Immature natural killer cell (primary cell): Measurements from ENCODE around the gene SZT2. TPM values are rescaled to one million over a fixed set of nuclear protein-coding genes. Genes with fewer than 3 reads are reported as not detected.
"Not testable (repeated sequence)": the region's sequence is repeated elsewhere in the genome, so short reads cannot be mapped to it uniquely, and the experiment has no call there.

Source experiments
- DNase-seq, 3 donors: peaks; one replicate each; pipeline ENCODE4 v3.0.0; 2022; ENCODE audit warnings: mixed read lengths in 1 of 3
- H3K27ac Mint-ChIP-seq, 6 donors: one replicate each; pipeline ENCODE4 v1.8.0; 2020; ENCODE audit warnings: mixed read lengths in 6 of 6, mild to moderate bottlenecking in 5 of 6, inconsistent platforms in 4 of 6, moderate library complexity in 3 of 6
- H3K27me3 Mint-ChIP-seq, 3 donors: one replicate each; pipeline ENCODE4 v1.8.0; 2020 to 2021; ENCODE audit warnings: low read depth in 3 of 3, mild to moderate bottlenecking in 3 of 3, mixed read lengths in 3 of 3, moderate library complexity in 3 of 3, inconsistent platforms in 1 of 3
- H3K36me3 Mint-ChIP-seq, 3 donors: one replicate each; pipeline ENCODE4 v1.8.0; 2020; ENCODE audit warnings: mixed read lengths in 3 of 3, inconsistent platforms in 2 of 3, mild to moderate bottlenecking in 2 of 3
- H3K4me1 Mint-ChIP-seq, 2 donors: one replicate each; pipeline ENCODE4 v1.8.0; 2020; ENCODE audit warnings: inconsistent platforms in 2 of 2, mild to moderate bottlenecking in 2 of 2, mixed read lengths in 2 of 2, moderate library complexity in 1 of 2
- H3K4me3 Mint-ChIP-seq, 5 donors: one replicate each; pipeline ENCODE4 v1.8.0; 2020; ENCODE audit warnings: mild to moderate bottlenecking in 5 of 5, mixed read lengths in 5 of 5, inconsistent platforms in 3 of 5, moderate library complexity in 3 of 5
- H3K9me3 Mint-ChIP-seq, 6 donors: one replicate each; pipeline ENCODE4 v1.8.0; 2020; ENCODE audit warnings: mild to moderate bottlenecking in 6 of 6, mixed read lengths in 6 of 6, inconsistent platforms in 4 of 6, moderate library complexity in 3 of 6
- polyA plus RNA-seq, 3 donors: library from polyadenylated mRNA; unstranded; fragments of 300-500 nt; fragmentation: Illumina TruSeq; gene quantifications; one replicate each; pipeline ENCODE4 v1.2.3, GENCODE V29; 2021

SZT2 gene
- polyA plus RNA-seq, 3 donors from 2014 or later, result 3.4 to 8.3 (median 4.5) TPM

GRCh38 chr1:43405876-43406234 is 16.2 kb downstream of the SZT2 start:
- no peak for DNase-seq
- H3K9me3 Mint-ChIP-seq, result no peaks in the 10 kb centered on the region
- peaks cover 0 to 1% (median 0%) of the 10 kb centered on the region in 3 donors for H3K27me3 Mint-ChIP-seq
- peaks cover 29 to 44% (median 30%) of the 10 kb centered on the region in 3 donors for H3K36me3 Mint-ChIP-seq
- peaks cover 2 to 13% of the 10 kb centered on the region in 2 donors for H3K4me1 Mint-ChIP-seq
- H3K27ac Mint-ChIP-seq, result no peak overlapping the region
- no peak overlapping the region for H3K4me3 Mint-ChIP-seq

GRCh38 chr1:43410571-43410970 is 20.9 kb downstream of the SZT2 start:
- Mint-ChIP-seq H3K27me3 (peaks cover 0 to 3% (median 0%) of the 10 kb centered on the region in 3 donors), H3K4me1 (no peaks in the 10 kb centered on the region), H3K4me3 (no peak overlapping the region), H3K36me3 (peaks cover 22 to 33% (median 31%) of the 10 kb centered on the region in 3 donors), H3K9me3 (no peaks in the 10 kb centered on the region), H3K27ac (no peak overlapping the region)
- no peak for DNase-seq

GRCh38 chr1:43413426-43413825 is 23.7 kb downstream of the SZT2 start:
- not testable (repeated sequence) for DNase-seq, H3K9me3 Mint-ChIP-seq, H3K4me1 Mint-ChIP-seq, H3K4me3 Mint-ChIP-seq, H3K27me3 Mint-ChIP-seq
- H3K36me3 Mint-ChIP-seq, result peaks cover 14 to 20% (median 19%) of the 10 kb centered on the region in 3 donors
- peak overlapping the region in 1 of 6 donors; percentile 33 for H3K27ac Mint-ChIP-seq

GRCh38 chr1:43414634-43415223 is 25.0 kb downstream of the SZT2 start:
- Mint-ChIP-seq H3K27ac (peak overlapping the region in 2 of 6 donors; percentile 27 to 33), H3K4me3 (no peak overlapping the region), H3K36me3 (peaks cover 6 to 16% (median 7%) of the 10 kb centered on the region in 3 donors), H3K27me3 (peaks cover 0 to 1% (median 0%) of the 10 kb centered on the region in 3 donors), H3K4me1 (no peaks in the 10 kb centered on the region), H3K9me3 (no peaks in the 10 kb centered on the region)
- peak; percentile 53 to 66 (median 58) for DNase-seq

- peaks cover 0 to 1% (median 0%) of the 10 kb centered on the region in 3 donors for H3K27me3 Mint-ChIP-seq
- H3K4me1 Mint-ChIP-seq, result no peaks in the 10 kb centered on the region
- H3K27ac Mint-ChIP-seq, result no peak overlapping the region
- H3K9me3 Mint-ChIP-seq, result no peaks in the 10 kb centered on the region
- no peak for DNase-seq
- peaks cover 6 to 22% (median 10%) of the 10 kb centered on the region in 3 donors for H3K36me3 Mint-ChIP-seq
- no peak overlapping the region for H3K4me3 Mint-ChIP-seq
Observed at GRCh38 chr1:43415901-43416300, 26.2 kb downstream of the SZT2 start.

GRCh38 chr1:43418858-43419257 is 29.2 kb downstream of the SZT2 start:
- Mint-ChIP-seq H3K9me3 (no peaks in the 10 kb centered on the region), H3K4me1 (peaks cover 8 to 13% of the 10 kb centered on the region in 2 donors), H3K27ac (no peak overlapping the region), H3K27me3 (peaks cover 0 to 3% (median 0%) of the 10 kb centered on the region in 3 donors), H3K4me3 (no peak overlapping the region), H3K36me3 (peaks cover 5 to 37% (median 23%) of the 10 kb centered on the region in 3 donors)
- DNase-seq, result no peak

- H3K27ac Mint-ChIP-seq, result peak overlapping the region in 1 of 6 donors; percentile 60
- no peaks in the 10 kb centered on the region for H3K9me3 Mint-ChIP-seq
- H3K36me3 Mint-ChIP-seq, result peaks cover 6 to 39% (median 19%) of the 10 kb centered on the region in 3 donors
- DNase-seq, result no peak
- no peak overlapping the region for H3K4me3 Mint-ChIP-seq
- peaks cover 13 to 14% of the 10 kb centered on the region in 2 donors for H3K4me1 Mint-ChIP-seq
- peaks cover 0 to 3% (median 0%) of the 10 kb centered on the region in 3 donors for H3K27me3 Mint-ChIP-seq
Observed at GRCh38 chr1:43419627-43420425, 30.1 kb downstream of the SZT2 start.

GRCh38 chr1:43420874-43421273 is 31.2 kb downstream of the SZT2 start:
- H3K27ac Mint-ChIP-seq, result peak overlapping the region in 2 of 6 donors; percentile 17 to 49
- H3K9me3 Mint-ChIP-seq, result no peaks in the 10 kb centered on the region
- H3K4me3 Mint-ChIP-seq, result no peak overlapping the region
- peaks cover 0 to 2% (median 0%) of the 10 kb centered on the region in 3 donors for H3K27me3 Mint-ChIP-seq
- DNase-seq, result no peak
- peaks cover 14% of the 10 kb centered on the region in 2 donors for H3K4me1 Mint-ChIP-seq
- H3K36me3 Mint-ChIP-seq, result peaks cover 6 to 41% (median 17%) of the 10 kb centered on the region in 3 donors

GRCh38 chr1:43421396-43421795 is 31.7 kb downstream of the SZT2 start:
- peaks cover 0 to 2% (median 2%) of the 10 kb centered on the region in 3 donors for H3K27me3 Mint-ChIP-seq
- peaks cover 14% of the 10 kb centered on the region in 2 donors for H3K4me1 Mint-ChIP-seq
- peaks cover 6 to 42% (median 17%) of the 10 kb centered on the region in 3 donors for H3K36me3 Mint-ChIP-seq
- H3K27ac Mint-ChIP-seq, result no peak overlapping the region
- H3K9me3 Mint-ChIP-seq, result no peaks in the 10 kb centered on the region
- no peak overlapping the region for H3K4me3 Mint-ChIP-seq
- DNase-seq, result no peak

- Mint-ChIP-seq H3K27me3 (peaks cover 0 to 2% (median 2%) of the 10 kb centered on the region in 3 donors), H3K4me3 (no peak overlapping the region), H3K4me1 (peaks cover 14% of the 10 kb centered on the region in 2 donors), H3K27ac (peak overlapping the region in 4 of 6 donors; percentile 40 to 76 (median 64)), H3K9me3 (no peaks in the 10 kb centered on the region), H3K36me3 (peaks cover 13 to 50% (median 24%) of the 10 kb centered on the region in 3 donors)
- no peak for DNase-seq
Observed at GRCh38 chr1:43421976-43422750, 32.5 kb downstream of the SZT2 start.

GRCh38 chr1:43422995-43423671 is 33.4 kb downstream of the SZT2 start:
- peaks cover 18 to 58% (median 25%) of the 10 kb centered on the region in 3 donors for H3K36me3 Mint-ChIP-seq
- peak overlapping the region; percentile 61 to 86 (median 79) for H3K27ac Mint-ChIP-seq
- H3K4me3 Mint-ChIP-seq, result no peak overlapping the region
- no peaks in the 10 kb centered on the region for H3K9me3 Mint-ChIP-seq
- no peak for DNase-seq
- H3K4me1 Mint-ChIP-seq, result peaks cover 14% of the 10 kb centered on the region in 2 donors
- peaks cover 0 to 2% (median 2%) of the 10 kb centered on the region in 3 donors for H3K27me3 Mint-ChIP-seq

GRCh38 chr1:43423672-43424550 is 34.2 kb downstream of the SZT2 start:
- H3K27me3 Mint-ChIP-seq, result peaks cover 0 to 2% (median 2%) of the 10 kb centered on the region in 3 donors
- peak overlapping the region; percentile 61 to 86 (median 79) for H3K27ac Mint-ChIP-seq
- no peak overlapping the region for H3K4me3 Mint-ChIP-seq
- peaks cover 14% of the 10 kb centered on the region in 2 donors for H3K4me1 Mint-ChIP-seq
- H3K9me3 Mint-ChIP-seq, result no peaks in the 10 kb centered on the region
- DNase-seq, result no peak
- peaks cover 18 to 61% (median 29%) of the 10 kb centered on the region in 3 donors for H3K36me3 Mint-ChIP-seq
